ENCODE data around the gene MAEA. TPM values are rescaled to one million over a fixed set of nuclear protein-coding genes. Genes with fewer than 3 reads are reported as not detected.

MAEA gene
- total RNA-seq, 1 donor from 2014 or later = 103 TPM

GRCh38 chr4:1302159-1302558 is 12.5 kb downstream of the MAEA start:
- Histone ChIP-seq H3K4me3 (no peak overlapping the region), H3K27ac (no peak overlapping the region), H3K4me1 (peaks cover 32% of the 10 kb centered on the region), H3K9me3 (no peaks in the 10 kb centered on the region), H3K27me3 (no peaks in the 10 kb centered on the region), H3K36me3 (peaks cover 0 to 21% of the 10 kb centered on the region in 2 donors)
- intact Hi-C loops (cut with DNase I) = no loop called here
- TF ChIP-seq CTCF (IDR thresholded peaks at IDR 0.05) (no peak), POLR2AphosphoS5 (IDR thresholded peaks at IDR 0.05; ENCODE audit: insufficient read depth in 1 of 2, low read depth in 1 of 2) (no peak), POLR2A (IDR thresholded peaks at IDR 0.05) (no peak)
- DNase-seq (ENCODE audit: extremely low spot score in 2 of 2) = no peak

GRCh38 chr4:1305261-1305711 is 15.6 kb downstream of the MAEA start:
- Histone ChIP-seq H3K36me3 (peaks cover 0 to 5% of the 10 kb centered on the region in 2 donors), H3K9me3 (no peaks in the 10 kb centered on the region), H3K4me3 (no peak overlapping the region), H3K4me1 (peaks cover 53% of the 10 kb centered on the region), H3K27ac (no peak overlapping the region), H3K27me3 (no peaks in the 10 kb centered on the region)
- DNase-seq (ENCODE audit: extremely low spot score in 2 of 2) = no peak
- TF ChIP-seq POLR2A (IDR thresholded peaks at IDR 0.05) (no peak), POLR2AphosphoS5 (IDR thresholded peaks at IDR 0.05; ENCODE audit: insufficient read depth in 1 of 2, low read depth in 1 of 2) (no peak), CTCF (IDR thresholded peaks at IDR 0.05) (no peak)
- intact Hi-C loops (cut with DNase I) = no loop called here

GRCh38 chr4:1305781-1306455 is 16.2 kb downstream of the MAEA start:
- no peak overlapping the region for H3K27ac ChIP-seq
- intact Hi-C loops (cut with DNase I) = no loop called here

GRCh38 chr4:1307951-1308735 is 18.5 kb downstream of the MAEA start:
- no peak overlapping the region for H3K4me3 ChIP-seq
- H3K27me3 ChIP-seq = no peaks in the 10 kb centered on the region
- H3K4me1 ChIP-seq = peaks cover 59% of the 10 kb centered on the region
- H3K9me3 ChIP-seq = no peaks in the 10 kb centered on the region
- peaks cover 0 to 7% of the 10 kb centered on the region in 2 donors for H3K36me3 ChIP-seq
- no peak for TF ChIP-seq CTCF (IDR thresholded peaks at IDR 0.05)
- no peak for TF ChIP-seq POLR2AphosphoS5 (IDR thresholded peaks at IDR 0.05; ENCODE audit: insufficient read depth in 1 of 2, low read depth in 1 of 2)
- DNase-seq (ENCODE audit: extremely low spot score in 2 of 2) = no peak
- intact Hi-C loops (cut with DNase I) = no loop called here
- H3K27ac ChIP-seq = no peak overlapping the region

More at GRCh38 chr4:1305781-1306455, 16.2 kb downstream of the MAEA start:
- DNase-seq (ENCODE audit: extremely low spot score in 2 of 2) = no peak
- Histone ChIP-seq H3K9me3 (no peaks in the 10 kb centered on the region), H3K4me1 (peaks cover 53% of the 10 kb centered on the region), H3K4me3 (no peak overlapping the region), H3K27me3 (no peaks in the 10 kb centered on the region), H3K36me3 (no peaks in the 10 kb centered on the region)
- TF ChIP-seq POLR2A (IDR thresholded peaks at IDR 0.05) (no peak), POLR2AphosphoS5 (IDR thresholded peaks at IDR 0.05; ENCODE audit: insufficient read depth in 1 of 2, low read depth in 1 of 2) (no peak), CTCF (IDR thresholded peaks at IDR 0.05) (no peak)
